Upper lobe of right lung (tissue), 1 donor: ENCODE measurements around the gene ATF6. TPM values are rescaled to one million over a fixed set of nuclear protein-coding genes. Genes with fewer than 3 reads are reported as not detected.

ENCODE experiments used
- ATAC-seq: fragments of 200-7000 bp; cut with Tn5 transposase; one replicate; pipeline ENCODE4 v1.9.1; 2020; ENCODE audit warnings: mild to moderate bottlenecking, moderate library complexity
- DNase-seq: peaks from one replicate; pipeline ENCODE4 v3.0.0-alpha.2; 2020
- H3K27ac ChIP-seq: fragments of 200-600 bp; one replicate; pipeline ENCODE4 v1.8.0; 2022
- H3K27me3 ChIP-seq: fragments of 200-600 bp; one replicate; pipeline ENCODE4 v1.8.0; 2022; ENCODE audit warnings: mild to moderate bottlenecking
- H3K36me3 ChIP-seq: fragments of 200-600 bp; one replicate; pipeline ENCODE4 v1.8.0; 2022
- H3K4me1 ChIP-seq: fragments of 200-600 bp; one replicate; pipeline ENCODE4 v1.8.0; 2022
- H3K4me3 ChIP-seq: fragments of 200-600 bp; one replicate; pipeline ENCODE4 v1.8.0; 2022; ENCODE audit warnings: mild to moderate bottlenecking
- H3K9me3 ChIP-seq: fragments of 200-600 bp; one replicate; pipeline ENCODE4 v1.8.0; 2022
- CTCF ChIP-seq: fragments of 200-600 bp; IDR thresholded peaks from one replicate; pipeline ENCODE4 v1.8.0; 2022; ENCODE audit warnings: antibody characterized with exemption
- intact Hi-C: fragments of 100-400 bp; cut with DNase I; formaldehyde crosslinking; loops from one replicate; pipeline ENCODE4 v1.11.0; 2022
- total RNA-seq: library from RNA; stranded (reverse); fragmentation: NEBNext Ultra II Directional; extraction: Animal tissue kit (Norgen Biotek cat#: 25700); gene quantifications from one replicate; pipeline ENCODE4 v1.2.1, GENCODE V29; 2021
- donor health status: DM: no; HTN: yes; CAD: no; lungs with severe emphysema.

Gene ATF6
- total RNA-seq, 1 donor from 2014 or later, result 32.0 TPM

- H3K4me3 ChIP-seq, result no peak overlapping the region
- DNase-seq (no peak), ATAC-seq (no peak)
- H3K27ac ChIP-seq, result no peak overlapping the region
- TF ChIP-seq CTCF, result no peak
- H3K36me3 ChIP-seq, result peaks cover 9% of the 10 kb centered on the region
- H3K4me1 ChIP-seq, result no peaks in the 10 kb centered on the region
- H3K9me3 ChIP-seq, result no peaks in the 10 kb centered on the region
- intact Hi-C loops, result no loop called here
- no peaks in the 10 kb centered on the region for H3K27me3 ChIP-seq
These were observed 142.1 kb downstream of the ATF6 start for GRCh38 chr1:161908264-161908663.

- Histone ChIP-seq H3K4me3 (no peak overlapping the region), H3K4me1 (no peaks in the 10 kb centered on the region), H3K36me3 (peaks cover 30% of the 10 kb centered on the region), H3K27me3 (no peaks in the 10 kb centered on the region), H3K27ac (no peak overlapping the region), H3K9me3 (no peaks in the 10 kb centered on the region)
- no peak for TF ChIP-seq CTCF
- intact Hi-C loops, result no loop called here
- no peak for ATAC-seq
- no peak for DNase-seq
These were observed 144.5 kb downstream of the ATF6 start for GRCh38 chr1:161910604-161911003.

- no peaks in the 10 kb centered on the region for H3K27me3 ChIP-seq
- H3K4me3 ChIP-seq, result no peak overlapping the region
- intact Hi-C loops, result no loop called here
- TF ChIP-seq CTCF, result no peak
- H3K36me3 ChIP-seq, result peaks cover 43% of the 10 kb centered on the region
- H3K27ac ChIP-seq, result no peak overlapping the region
- no peak for DNase-seq
- no peaks in the 10 kb centered on the region for H3K4me1 ChIP-seq
- H3K9me3 ChIP-seq, result no peaks in the 10 kb centered on the region
- no peak for ATAC-seq
These were observed 147.5 kb downstream of the ATF6 start for GRCh38 chr1:161913482-161914140.

GRCh38 chr1:161914595-161914994 lies 148.5 kb downstream of the ATF6 start:
- intact Hi-C loops, result no loop called here
- no peak for DNase-seq
- Histone ChIP-seq H3K27ac (no peak overlapping the region), H3K4me1 (no peaks in the 10 kb centered on the region), H3K4me3 (no peak overlapping the region), H3K27me3 (no peaks in the 10 kb centered on the region), H3K36me3 (peaks cover 43% of the 10 kb centered on the region), H3K9me3 (no peaks in the 10 kb centered on the region)
- ATAC-seq, result no peak
- no peak for TF ChIP-seq CTCF

- Histone ChIP-seq H3K4me1 (no peaks in the 10 kb centered on the region), H3K9me3 (no peaks in the 10 kb centered on the region), H3K27me3 (no peaks in the 10 kb centered on the region), H3K36me3 (peaks cover 43% of the 10 kb centered on the region), H3K27ac (no peak overlapping the region), H3K4me3 (no peak overlapping the region)
- DNase-seq, result no peak
- intact Hi-C loops, result no loop called here
- no peak for ATAC-seq
- no peak for TF ChIP-seq CTCF
These were observed 149.0 kb downstream of the ATF6 start for GRCh38 chr1:161915051-161915503.

- DNase-seq, result no peak
- no peak for ATAC-seq
- intact Hi-C loops, result no loop called here
- H3K27me3 ChIP-seq, result no peaks in the 10 kb centered on the region
- H3K27ac ChIP-seq, result no peak overlapping the region
- H3K4me1 ChIP-seq, result no peaks in the 10 kb centered on the region
- no peak for TF ChIP-seq CTCF
- no peaks in the 10 kb centered on the region for H3K9me3 ChIP-seq
- peaks cover 43% of the 10 kb centered on the region for H3K36me3 ChIP-seq
- H3K4me3 ChIP-seq, result no peak overlapping the region
These were observed 149.9 kb downstream of the ATF6 start for GRCh38 chr1:161915978-161916377.
